H1 (cell line): Measurements from ENCODE around the gene B3GALT5. TPM values are rescaled to one million over a fixed set of nuclear protein-coding genes. Genes with fewer than 3 reads are reported as not detected.

Experiments
- CTCF ChIA-PET: fragments of 300-600 bp; sonication (Branson Sonifier 250); formaldehyde crosslinking; loops from one replicate; lab custom pipeline; 2021; ENCODE audit not compliant: partially characterized antibody; lab: Charles Lee
- POLR2A ChIA-PET: fragments of 300-600 bp; sonication (Branson Sonifier 250); formaldehyde crosslinking; loops from one replicate; lab custom pipeline; 2021; ENCODE audit warnings: inconsistent platforms; ENCODE audit not compliant: partially characterized antibody; lab: Charles Lee
- DNase-seq, 2 experiments: peaks; one replicate each; pipeline versions ENCODE4 v3.0.0 to v3.0.0-alpha.2; 2010 to 2022; ENCODE audit warnings: low spot score in 2 of 2, low read depth in 1 of 2, mixed read lengths in 1 of 2
- FAIRE-seq: peaks from 2 replicates; lab custom pipeline; 2011; peaks lifted over from hg19 to GRCh38; lab: Jason Lieb, UNC
- H2AFZ ChIP-seq: 2 replicates; pipeline ENCODE4 v1.8.1; 2012; ENCODE audit warnings: low read length, inconsistent platforms
- H2AK5ac ChIP-seq: 2 replicates; pipeline ENCODE4 v1.6.1; 2013; ENCODE audit warnings: low read depth, low read length
- H2BK120ac ChIP-seq: replicated peaks from 2 replicates; pipeline ENCODE3; 2013; ENCODE audit warnings: low read depth, low read length, inconsistent platforms
- H2BK12ac ChIP-seq: 2 replicates; pipeline ENCODE4 v1.6.1; 2013; ENCODE audit warnings: low read depth, low read length
- H2BK15ac ChIP-seq: 2 replicates; pipeline ENCODE4 v1.6.1; 2013; ENCODE audit warnings: low read length
- H2BK20ac ChIP-seq: 2 replicates; pipeline ENCODE4 v1.6.1; 2013; ENCODE audit warnings: low read length
- H2BK5ac ChIP-seq: 2 replicates; pipeline ENCODE4 v1.6.1; 2013; ENCODE audit warnings: low read depth, low read length
- H3K14ac ChIP-seq: 2 replicates; pipeline ENCODE4 v1.6.1; 2013; ENCODE audit warnings: inconsistent platforms; ENCODE audit not compliant: insufficient read length
- H3K18ac ChIP-seq: 2 replicates; pipeline ENCODE4 v1.6.1; 2013; ENCODE audit warnings: low read length; ENCODE audit errors: extremely low read depth
- H3K23ac ChIP-seq: 2 replicates; pipeline ENCODE4 v1.6.1; 2013; ENCODE audit warnings: inconsistent platforms; ENCODE audit not compliant: insufficient read length
- H3K23me2 ChIP-seq: 2 replicates; pipeline ENCODE4 v1.6.1; 2013; ENCODE audit warnings: low read depth, low read length
- H3K27ac ChIP-seq: 2 replicates; pipeline ENCODE4 v1.6.1; 2011; ENCODE audit warnings: low read depth, low read length, inconsistent platforms
- H3K27me3 ChIP-seq, 4 experiments: replicated peaks in 1 of 4; 1 replicate in 1 of 4; 2 replicates in 3 of 4; pipeline versions ENCODE4 v1.6.1 to v1.8.1; 2011 to 2013; ENCODE audit warnings: low read length in 3 of 4, mild to moderate bottlenecking in 3 of 4, inconsistent platforms in 2 of 4, mixed read lengths in 2 of 4, moderate library complexity in 1 of 4; ENCODE audit not compliant: control insufficient read depth in 3 of 4, insufficient read depth in 3 of 4; ENCODE audit errors: extremely low read depth in 1 of 4
- H3K36me3 ChIP-seq, 4 experiments: 2 replicates each; pipeline versions ENCODE4 v1.6.1 to v1.8.1; 2011 to 2013; ENCODE audit warnings: mild to moderate bottlenecking in 4 of 4, low read length in 3 of 4, moderate library complexity in 2 of 4, control low read depth in 1 of 4, inconsistent platforms in 1 of 4; ENCODE audit not compliant: insufficient read depth in 4 of 4, control insufficient read depth in 2 of 4
- H3K4ac ChIP-seq: replicated peaks from 2 replicates; pipeline ENCODE3; 2013; ENCODE audit warnings: low read length, low read depth, mixed read lengths, inconsistent platforms; ENCODE audit not compliant: insufficient read length
- H3K4me1 ChIP-seq, 4 experiments: replicated peaks in 1 of 4; 1 replicate in 1 of 4; 2 replicates in 3 of 4; pipeline versions ENCODE4 v1.6.1 to v1.8.1; 2011 to 2013; ENCODE audit warnings: low read length in 3 of 4, inconsistent platforms in 2 of 4, mixed read lengths in 1 of 4; ENCODE audit not compliant: insufficient read depth in 4 of 4, control insufficient read depth in 3 of 4
- H3K4me2 ChIP-seq, 2 experiments: 2 replicates each; pipeline versions ENCODE4 v1.6.1 to v1.8.1; 2011 to 2013; ENCODE audit warnings: low read depth in 2 of 2, low read length in 2 of 2, control low read depth in 1 of 2, inconsistent platforms in 1 of 2, mild to moderate bottlenecking in 1 of 2; ENCODE audit not compliant: insufficient read depth in 1 of 2
- H3K4me3 ChIP-seq, 4 experiments: fragments of 200-600, 300-600 bp in 1 of 4; sonication (generic), shearing (Covaris generic), sonication (Bioruptor Twin) in 1 of 4; 2 replicates each; pipeline versions ENCODE4 v1.5.1 to v1.8.1; 2011 to 2016; ENCODE audit warnings: low read length in 4 of 4, low read depth in 3 of 4, control low read depth in 2 of 4, inconsistent platforms in 2 of 4, mild to moderate bottlenecking in 2 of 4, mixed read lengths in 1 of 4, moderate library complexity in 1 of 4; ENCODE audit not compliant: insufficient read depth in 2 of 4; ENCODE audit errors: extremely low read depth in 1 of 4
- H3K56ac ChIP-seq: replicated peaks from 2 replicates; pipeline ENCODE3; 2013; ENCODE audit warnings: low read depth, mild to moderate bottlenecking, mixed read lengths, low read length, inconsistent platforms; ENCODE audit not compliant: insufficient read length
- H3K79me1 ChIP-seq: 2 replicates; pipeline ENCODE4 v1.6.1; 2013; ENCODE audit warnings: low read depth, low read length, control low read depth
- H3K79me2 ChIP-seq, 2 experiments: 2 replicates each; pipeline versions ENCODE4 v1.6.1 to v1.8.1; 2012 to 2013; ENCODE audit warnings: low read length in 2 of 2, mild to moderate bottlenecking in 2 of 2, inconsistent platforms in 1 of 2; ENCODE audit not compliant: insufficient read depth in 2 of 2, control insufficient read depth in 1 of 2
- H3K9ac ChIP-seq, 4 experiments: replicated peaks in 1 of 4; 1 replicate in 1 of 4; 2 replicates in 3 of 4; pipeline versions ENCODE4 v1.6.1 to v1.8.1; 2011 to 2013; ENCODE audit warnings: low read depth in 3 of 4, low read length in 3 of 4, control low read depth in 2 of 4, mild to moderate bottlenecking in 2 of 4, moderate library complexity in 2 of 4, inconsistent platforms in 1 of 4; ENCODE audit errors: extremely low read depth in 1 of 4
- H3K9me3 ChIP-seq, 2 experiments: 2 replicates each; pipeline versions ENCODE4 v1.6.1 to v1.8.1; 2012 to 2013; ENCODE audit warnings: mild to moderate bottlenecking in 2 of 2, moderate library complexity in 2 of 2, control low read depth in 1 of 2, inconsistent platforms in 1 of 2, low read depth in 1 of 2, low read length in 1 of 2, mixed read lengths in 1 of 2; ENCODE audit not compliant: insufficient read depth in 2 of 2
- H4K20me1 ChIP-seq, 2 experiments: replicated peaks in 1 of 2; 2 replicates each; pipeline versions ENCODE3 to v1.8.1; 2011 to 2013; ENCODE audit warnings: inconsistent platforms in 2 of 2, low read length in 2 of 2, mild to moderate bottlenecking in 1 of 2; ENCODE audit not compliant: insufficient read depth in 2 of 2, control insufficient read depth in 1 of 2
- H4K5ac ChIP-seq: 2 replicates; pipeline ENCODE4 v1.6.1; 2013; ENCODE audit warnings: low read length, low read depth, mixed read lengths, inconsistent platforms; ENCODE audit not compliant: insufficient read length
- H4K8ac ChIP-seq: 2 replicates; pipeline ENCODE4 v1.8.0; 2013; ENCODE audit warnings: mild to moderate bottlenecking, moderate library complexity, low read length, inconsistent platforms; ENCODE audit not compliant: insufficient read depth; ENCODE audit errors: extremely low read depth
- H4K91ac ChIP-seq: replicated peaks from 2 replicates; pipeline ENCODE3; 2013; ENCODE audit warnings: low read length, mixed read lengths, inconsistent platforms; ENCODE audit not compliant: insufficient read length
- BACH1 ChIP-seq: IDR thresholded peaks from 2 replicates; pipeline ENCODE4 v1.6.1; 2012; ENCODE audit warnings: low read length, improper control_type of control experiment
- CHD1 ChIP-seq: IDR thresholded peaks from 2 replicates; pipeline ENCODE4 v1.6.1; 2012; ENCODE audit warnings: low read depth, low read length, improper control_type of control experiment
- CTBP2 ChIP-seq: IDR thresholded peaks from 2 replicates; pipeline ENCODE4 v1.7.0; 2011; ENCODE audit warnings: borderline replicate concordance, mild to moderate bottlenecking, moderate library complexity, mixed read lengths, low read length; ENCODE audit not compliant: insufficient read depth, insufficient read length
- EZH2 ChIP-seq: fragments of 200-600 bp; sonication (generic); IDR thresholded peaks from 2 replicates; pipeline ENCODE4 v1.7.1; 2012; ENCODE audit warnings: low read depth, mild to moderate bottlenecking, moderate library complexity, low read length, inconsistent platforms; ENCODE audit not compliant: severe bottlenecking
- FOSL1 ChIP-seq: IDR thresholded peaks from 2 replicates; pipeline ENCODE4 v1.6.1; 2011; ENCODE audit warnings: mild to moderate bottlenecking, low read depth, low read length, moderate library complexity; ENCODE audit not compliant: insufficient read depth
- GTF2F1 ChIP-seq: IDR thresholded peaks from 2 replicates; pipeline ENCODE4 v1.6.1; 2012; ENCODE audit warnings: low read depth, low read length, improper control_type of control experiment, borderline replicate concordance
- JUND ChIP-seq: IDR thresholded peaks from 2 replicates; pipeline ENCODE4 v1.6.1; 2011; ENCODE audit warnings: mild to moderate bottlenecking, improper control_type of control experiment, low read length
- KDM1A ChIP-seq: fragments of 200-600, 300-600 bp; sonication (generic); IDR thresholded peaks from 2 replicates; pipeline ENCODE4 v1.7.1; 2016; ENCODE audit warnings: mild to moderate bottlenecking, low read length, borderline replicate concordance
- KDM5A ChIP-seq: fragments of 200-600 bp; IDR thresholded peaks from 2 replicates; pipeline ENCODE4 v1.7.1; 2012; ENCODE audit warnings: mild to moderate bottlenecking, low read length, inconsistent platforms, mixed read lengths
- MAFK ChIP-seq: IDR thresholded peaks from 2 replicates; pipeline ENCODE4 v1.6.1; 2012; ENCODE audit warnings: low read depth, mild to moderate bottlenecking, improper control_type of control experiment, low read length
- MAX ChIP-seq: IDR thresholded peaks from 2 replicates; pipeline ENCODE4 v1.6.1; 2012; ENCODE audit warnings: inconsistent platforms
- RAD21 ChIP-seq, 2 experiments: IDR thresholded peaks in 1 of 2; conservative IDR thresholded peaks in 1 of 2; 2 replicates each; pipeline ENCODE4 v1.6.1; 2011; ENCODE audit warnings: low read depth in 2 of 2, low read length in 2 of 2, improper control_type of control experiment in 1 of 2, inconsistent platforms in 1 of 2, mild to moderate bottlenecking in 1 of 2, moderate library complexity in 1 of 2
- SP2 ChIP-seq: IDR thresholded peaks from 2 replicates; pipeline ENCODE4 v1.6.1; 2012; ENCODE audit warnings: mild to moderate bottlenecking, low read length, inconsistent platforms
- SUZ12 ChIP-seq: fragments of 200-600 bp; sonication (generic); IDR thresholded peaks from 2 replicates; pipeline ENCODE4 v1.6.1; 2012; ENCODE audit warnings: mild to moderate bottlenecking, inconsistent platforms, low read length, moderate library complexity, mixed read lengths
- WGBS, 2 experiments: shearing (Covaris generic) in 1 of 2; methylation state at CpG; one replicate each; pipeline versions ENCODE4 v1.1.6 to v1.1.7; 2013 to 2015; ENCODE audit warnings: low lambda C conversion rate in 2 of 2, mixed read lengths in 2 of 2, inconsistent platforms in 1 of 2, low coverage in 1 of 2, missing lambda C conversion rate in 1 of 2; ENCODE audit not compliant: insufficient replicate concordance in 2 of 2, insufficient coverage in 1 of 2, insufficient read length in 1 of 2; ENCODE audit errors: extremely low coverage in 1 of 2, missing lambda C conversion rate in 1 of 2; 5-methylcytosine and 5-hydroxymethylcytosine counted together
- polyA plus RNA-seq, 7 experiments: library from polyadenylated mRNA; depleted of rRNA in 3 of 7; stranded (reverse) in 5 of 7; unstranded in 2 of 7; fragments of >200 nt in 5 of 7; fragments of 200-250 nt in 2 of 7; gene quantifications; 1 replicate in 5 of 7; 2 replicates in 1 of 7; 4 replicates in 1 of 7; pipeline versions ENCODE4 v1.2.1 to v1.2.3, GENCODE V29; 2011 to 2013; ENCODE audit warnings: missing spikeins in 2 of 7, mixed read lengths in 2 of 7
- total RNA-seq: library from RNA; stranded (reverse); fragmentation: NEBNext Ultra II Directional; extraction: Animal tissue kit (Norgen Biotek cat#: 25700); gene quantifications from 2 replicates; pipeline ENCODE4 v1.2.1, GENCODE V29; 2021

B3GALT5 gene
- total and polyA plus RNA-seq, 2 of the 8 experiments (the other 6 are each of a cell fraction or from before 2014, with no cell fraction given) = 11.9 to 25.1 TPM

- Histone ChIP-seq H4K20me1 (no peaks in the 10 kb centered on the region), H4K5ac (no peak overlapping the region), H3K23ac (no peak overlapping the region), H2BK5ac (no peak overlapping the region), H2AK5ac (peak overlapping the region; percentile 46; the same call in 1 of the 2 replicates), H3K18ac (no peak overlapping the region), H3K4me1 (peaks cover 14 to 54% (median 38%) of the 10 kb centered on the region in 4 experiments), H3K9me3 (no peaks in the 10 kb centered on the region), H3K4me3 (no peak overlapping the region), H3K79me2 (peaks cover 7 to 95% of the 10 kb centered on the region in 2 experiments), H3K27ac (no peak overlapping the region), H4K91ac (no peak overlapping the region), H2BK15ac (no peak overlapping the region), H3K27me3 (no peaks in the 10 kb centered on the region), H3K9ac (no peak overlapping the region; a peak in 1 of 7 replicates), H3K79me1 (peaks cover 11% of the 10 kb centered on the region), H3K36me3 (peaks cover 0 to 5% (median 0%) of the 10 kb centered on the region in 4 experiments; a peak in 2 of 8 replicates), H2BK120ac (no peak overlapping the region), H2BK12ac (no peak overlapping the region), H2AFZ (no peak overlapping the region), H3K23me2 (no peaks in the 10 kb centered on the region), H2BK20ac (no peak overlapping the region), H3K4me2 (no peak overlapping the region), H3K56ac (no peak overlapping the region), H3K4ac (no peak overlapping the region), H3K14ac (no peak overlapping the region), H4K8ac (no peak overlapping the region)
- ChIA-PET CTCF (interaction anchor here (0.7 to 1.7 kb wide), 2 partner anchors 35 to 188 kb away, joined by 3 to 4 read pairs; no protein-coding TSS in a partner anchor), POLR2A (interaction anchor here (1.2 to 20.1 kb wide), 3 partner anchors 10 to 23 kb away, joined by 3 to 222 read pairs (median 17); partner anchors contain the start of gene B3GALT5)
- WGBS, 2 experiments = 100% methylated on average over 4 of the region's 4 CpGs; no CpG with 5 or more reads in 1 of the 2 experiments
- FAIRE-seq = peak; percentile 42
- no peak for DNase-seq
- TF ChIP-seq SP2 (no peak), KDM5A (no peak), RAD21 (IDR thresholded peaks at IDR 0.05 in 1 of 2, conservative IDR thresholded peaks at IDR 0.05 in 1 of 2; ENCODE audit: low read depth in 2 of 2, low read length in 2 of 2) (no peak), JUND (no peak), GTF2F1 (no peak), CHD1 (no peak), SUZ12 (no peak), BACH1 (no peak), KDM1A (no peak), MAFK (no peak), EZH2 (no peak), FOSL1 (no peak), CTBP2 (no peak), MAX (no peak)
Measured at GRCh38 chr21:39640754-39641153, 28.0 kb downstream of the B3GALT5 start.
